ENCODE results near the gene PLEKHA3.

DNA sequence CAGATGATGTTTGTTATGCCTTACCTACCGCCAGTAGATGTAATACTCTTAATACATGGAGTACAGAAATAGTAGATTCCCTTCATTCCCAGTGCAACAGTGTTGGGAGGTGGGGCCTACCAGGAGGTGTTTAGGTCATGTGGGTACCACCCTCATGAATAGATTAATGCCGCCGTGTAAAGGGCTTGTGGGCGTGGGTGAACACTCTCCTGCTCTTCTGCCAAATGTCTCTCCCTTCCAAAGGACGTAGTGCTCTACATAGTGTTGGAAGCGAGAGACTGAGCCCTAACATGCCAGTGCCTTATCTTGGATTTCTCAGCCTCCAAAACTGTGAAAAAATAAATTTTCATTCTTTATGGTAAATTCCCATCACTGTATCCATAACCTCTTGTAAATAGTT is 30.1 kb downstream of the PLEKHA3 start:
- TF ChIP-seq POLR2AphosphoS5 (IDR thresholded peaks at IDR 0.05; ENCODE audit: control insufficient read depth, insufficient read depth, low read depth, low read length), result no peak
- no peak for TF ChIP-seq GATA2 (CRISPR knock-in tag; IDR thresholded peaks at IDR 0.05)
- TF ChIP-seq ZEB2 (IDR thresholded peaks at IDR 0.05), result no peak
- TF ChIP-seq PHF20 (IDR thresholded peaks at IDR 0.05; ENCODE audit: partially characterized antibody), result no peak
- no peak for TF ChIP-seq POLR2A (conservative IDR thresholded peaks at IDR 0.05)
- no peak for TF ChIP-seq RAD21 (CRISPR knock-in tag; conservative IDR thresholded peaks at IDR 0.05 in 1 of 2, IDR thresholded peaks at IDR 0.05 in 1 of 2)
- TF ChIP-seq CEBPB (tag; IDR thresholded peaks at IDR 0.05), result no peak
- no peak for TF ChIP-seq ASH1L (IDR thresholded peaks at IDR 0.05; ENCODE audit: borderline replicate concordance, low read depth, partially characterized antibody)
- TF ChIP-seq MEF2D (tag; conservative IDR thresholded peaks at IDR 0.05; ENCODE audit: low read depth), result no peak
- TF ChIP-seq COPS2 (conservative IDR thresholded peaks at IDR 0.05), result no peak
- no peak for TF ChIP-seq RNF2 (IDR thresholded peaks at IDR 0.05)
- TF ChIP-seq, protein P1, sequence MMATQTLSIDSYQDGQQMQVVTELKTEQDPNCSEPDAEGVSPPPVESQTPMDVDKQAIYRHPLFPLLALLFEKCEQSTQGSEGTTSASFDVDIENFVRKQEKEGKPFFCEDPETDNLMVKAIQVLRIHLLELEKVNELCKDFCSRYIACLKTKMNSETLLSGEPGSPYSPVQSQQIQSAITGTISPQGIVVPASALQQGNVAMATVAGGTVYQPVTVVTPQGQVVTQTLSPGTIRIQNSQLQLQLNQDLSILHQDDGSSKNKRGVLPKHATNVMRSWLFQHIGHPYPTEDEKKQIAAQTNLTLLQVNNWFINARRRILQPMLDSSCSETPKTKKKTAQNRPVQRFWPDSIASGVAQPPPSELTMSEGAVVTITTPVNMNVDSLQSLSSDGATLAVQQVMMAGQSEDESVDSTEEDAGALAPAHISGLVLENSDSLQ (IDR thresholded peaks at IDR 0.05), result no peak
- TF ChIP-seq KDM5B (IDR thresholded peaks at IDR 0.05; ENCODE audit: insufficient replicate concordance, low read depth, low read length), result no peak
